HCT116 (cell line): ENCODE measurements around the gene MLH3. TPM values are rescaled to one million over a fixed set of nuclear protein-coding genes. Genes with fewer than 3 reads are reported as not detected.

Experiments
- ATAC-seq: fragments of 200-7000 bp; cut with Tn5 transposase; 2 replicates; pipeline ENCODE4 v1.9.1; 2020; ENCODE audit warnings: mild to moderate bottlenecking, moderate library complexity
- BruUV-seq: library from RNA; stranded (reverse); fragments of 400-500 nt; replicated peaks from 2 replicates; lab custom pipeline; 2021; lab: Mats Ljungman, UMichigan
- CTCF ChIA-PET: fragments of 300-600 bp; sonication (Branson Sonifier 250); formaldehyde crosslinking; loops from one replicate; lab custom pipeline; 2021; ENCODE audit warnings: antibody characterized with exemption; lab: Charles Lee
- POLR2A ChIA-PET: fragments of 300-600, 350-600 bp; sonication (Branson Sonifier 250); formaldehyde crosslinking; loops from one replicate; lab custom pipeline; 2021; ENCODE audit warnings: antibody characterized with exemption; lab: Charles Lee
- RAD21 ChIA-PET, 2 experiments: fragments of 300-600 bp; sonication (Branson Sonifier 250); formaldehyde crosslinking; loops; one replicate each; lab custom pipeline; 2023; ENCODE audit warnings: low total read pairs in 2 of 2; ENCODE audit not compliant: uncharacterized antibody in 2 of 2, unreplicated experiment in 2 of 2, low non-redundant PET in 1 of 2; lab: Charles Lee
- DNase-seq: peaks from one replicate; pipeline ENCODE4 v3.0.0-alpha.2; 2010; ENCODE audit warnings: low read depth, low spot score
- H2AFZ ChIP-seq: fragments of 200-600 bp; shearing (Covaris generic), sonication (generic); 2 replicates; pipeline ENCODE4 v1.6.1; 2017; ENCODE audit warnings: low read depth, mixed run types, mixed read lengths, antibody characterized with exemption, low read length; ENCODE audit not compliant: poor library complexity, severe bottlenecking
- H3K27ac ChIP-seq: 2 replicates; pipeline ENCODE4 v1.5.1; 2012; ENCODE audit warnings: low read depth, low read length
- H3K27me3 ChIP-seq: fragments of 200-600 bp; sonication (generic); 2 replicates; pipeline ENCODE4 v1.6.1; 2016; ENCODE audit warnings: mixed run types, low read length, mixed read lengths; ENCODE audit not compliant: insufficient read depth
- H3K36me3 ChIP-seq, 2 experiments: fragments of 200-500 bp in 1 of 2; fragments of 200-600 bp in 1 of 2; sonication (Bioruptor generic) in 1 of 2; sonication (generic) in 1 of 2; 2 replicates each; pipeline versions ENCODE4 v1.5.1 to v1.6.1; 2014 to 2016; ENCODE audit warnings: low read length in 2 of 2, inconsistent platforms in 1 of 2, mixed read lengths in 1 of 2, mixed run types in 1 of 2; ENCODE audit not compliant: insufficient read depth in 2 of 2, control insufficient read depth in 1 of 2
- H3K4me1 ChIP-seq, 2 experiments: fragments of 200-600 bp in 1 of 2; sonication (generic) in 1 of 2; 2 replicates each; pipeline versions ENCODE4 v1.5.1 to v1.6.1; 2012 to 2017; ENCODE audit warnings: low read length in 2 of 2, inconsistent platforms in 1 of 2, mild to moderate bottlenecking in 1 of 2, mixed read lengths in 1 of 2, mixed run types in 1 of 2, moderate library complexity in 1 of 2; ENCODE audit not compliant: insufficient read depth in 2 of 2, control insufficient read depth in 1 of 2
- H3K4me2 ChIP-seq: fragments of 200-600 bp; sonication (generic); 2 replicates; pipeline ENCODE4 v1.6.1; 2017; ENCODE audit warnings: mixed run types, low read length, mixed read lengths
- H3K4me3 ChIP-seq, 2 experiments: fragments of 200-600 bp in 1 of 2; sonication (generic) in 1 of 2; replicated peaks in 1 of 2; 2 replicates each; pipeline ENCODE4 v1.5.1; 2011 to 2016; ENCODE audit warnings: low read length in 2 of 2, control low read depth in 1 of 2, low read depth in 1 of 2, mild to moderate bottlenecking in 1 of 2, mixed read lengths in 1 of 2, mixed run types in 1 of 2
- H3K79me2 ChIP-seq: fragments of 200-600 bp; sonication (generic); 2 replicates; pipeline ENCODE4 v1.6.1; 2017; ENCODE audit warnings: mild to moderate bottlenecking, mixed run types, low read length, moderate library complexity, mixed read lengths; ENCODE audit not compliant: insufficient read depth
- H3K9ac ChIP-seq: fragments of 200-600 bp; sonication (generic); 2 replicates; pipeline ENCODE4 v1.6.1; 2016; ENCODE audit warnings: low read length, mixed read lengths
- H3K9me2 ChIP-seq: fragments of 200-600 bp; sonication (generic), shearing (Covaris generic); 2 replicates; pipeline ENCODE4 v1.6.1; 2017; ENCODE audit warnings: mixed run types, mild to moderate bottlenecking, moderate library complexity; ENCODE audit not compliant: insufficient read depth
- H3K9me3 ChIP-seq, 2 experiments: fragments of 200-500 bp in 1 of 2; fragments of 200-600 bp in 1 of 2; sonication (Bioruptor generic) in 1 of 2; sonication (generic) in 1 of 2; 2 replicates each; pipeline ENCODE4 v1.6.1; 2014 to 2017; ENCODE audit warnings: low read length in 2 of 2, mixed read lengths in 2 of 2, inconsistent platforms in 1 of 2, low read depth in 1 of 2, mild to moderate bottlenecking in 1 of 2, mixed run types in 1 of 2, moderate library complexity in 1 of 2; ENCODE audit not compliant: control insufficient read depth in 1 of 2, insufficient read depth in 1 of 2
- H4K20me1 ChIP-seq: fragments of 200-600 bp; sonication (generic), shearing (Covaris generic); 2 replicates; pipeline ENCODE4 v1.6.1; 2017; ENCODE audit warnings: mixed run types, mild to moderate bottlenecking, moderate library complexity; ENCODE audit not compliant: insufficient read depth
- CTCF ChIP-seq, 3 experiments: fragments of 200-600 bp in 1 of 3; sonication (generic) in 1 of 3; IDR thresholded peaks in 2 of 3; conservative IDR thresholded peaks in 1 of 3; 2 replicates each; pipeline ENCODE4 v1.5.1; 2012 to 2017; ENCODE audit warnings: low read depth in 2 of 3, low read length in 2 of 3, antibody characterized with exemption in 1 of 3, borderline replicate concordance in 1 of 3, control low read depth in 1 of 3, mild to moderate bottlenecking in 1 of 3, mixed read lengths in 1 of 3, mixed run types in 1 of 3, moderate library complexity in 1 of 3; ENCODE audit not compliant: insufficient read depth in 1 of 3
- EZH2 ChIP-seq: fragments of 200-600 bp; sonication (generic); IDR thresholded peaks from 2 replicates; pipeline ENCODE4 v1.6.1; 2017; ENCODE audit warnings: antibody characterized with exemption, mixed run types
- JUND ChIP-seq: IDR thresholded peaks from 2 replicates; pipeline ENCODE4 v1.6.1; 2012
- REST ChIP-seq: IDR thresholded peaks from 2 replicates; pipeline ENCODE4 v1.6.1; 2012; ENCODE audit warnings: low read depth
- intact Hi-C: fragments of 100-400 bp; cut with micrococcal nuclease; formaldehyde crosslinking; loops from 2 replicates; pipeline ENCODE4 v1.10.0; 2022
- total RNA-seq: library from RNA; stranded (reverse); gene quantifications from one replicate; pipeline ENCODE4 v1.2.1, GENCODE V29; 2021; ENCODE audit not compliant: unreplicated experiment

Gene MLH3
- total RNA-seq, 1 experiment from 2014 or later: 14.7 TPM

GRCh38 chr14:75046275-75046674 lies 5.0 kb downstream of the MLH3 start:
- H3K4me3 ChIP-seq: no peak overlapping the region
- H3K9me3 ChIP-seq: no peaks in the 10 kb centered on the region
- H3K27me3 ChIP-seq: no peaks in the 10 kb centered on the region
- POLR2A ChIA-PET: no interaction called here
- no peak overlapping the region for H3K9ac ChIP-seq
- CTCF ChIA-PET: no interaction called here
- intact Hi-C loops: no loop called here
- no peak for TF ChIP-seq EZH2
- no peak for TF ChIP-seq CTCF (IDR thresholded peaks at IDR 0.05 in 2 of 3, conservative IDR thresholded peaks at IDR 0.05 in 1 of 3; ENCODE audit: borderline replicate concordance in 1 of 3, insufficient read depth in 1 of 3, low read depth in 2 of 3, low read length in 2 of 3)
- no peak for TF ChIP-seq JUND
- no peak for TF ChIP-seq REST
- H2AFZ ChIP-seq: no peak overlapping the region
- DNase-seq (no peak), ATAC-seq (no peak)
- H4K20me1 ChIP-seq: no peaks in the 10 kb centered on the region
- no peak overlapping the region for H3K4me2 ChIP-seq
- BruUV-seq: no TSS peak
- H3K79me2 ChIP-seq: peaks cover 17% of the 10 kb centered on the region
- no peak overlapping the region for H3K27ac ChIP-seq
- no peaks in the 10 kb centered on the region for H3K9me2 ChIP-seq
- peaks cover 0 to 7% of the 10 kb centered on the region in 2 experiments; a peak in 2 of 4 replicates for H3K36me3 ChIP-seq
- RAD21 ChIA-PET: no interaction called here
- peaks cover 7 to 24% of the 10 kb centered on the region in 2 experiments; a peak in 3 of 4 replicates for H3K4me1 ChIP-seq
